A549 (cell line): ENCODE results near the gene TBC1D32.

Source experiments
- CEBPB ChIP-seq, 2 experiments: fragments of >200 bp in 1 of 2; sonication (Bioruptor Twin) in 1 of 2; formaldehyde crosslinking in 1 of 2; IDR thresholded peaks; 2 replicates each; pipeline ENCODE4 v1.6.1; 2012 to 2016
- EHMT2 ChIP-seq: fragments of 200-600 bp; sonication (generic); IDR thresholded peaks from 2 replicates; pipeline ENCODE4 v1.6.1; 2016; ENCODE audit warnings: antibody characterized with exemption, low read depth, mild to moderate bottlenecking, moderate library complexity
- POLR2A ChIP-seq: IDR thresholded peaks from 2 replicates; pipeline ENCODE4 v1.6.1; 2012; ENCODE audit warnings: mild to moderate bottlenecking, low read length
- RAD21 ChIP-seq, 2 experiments: fragments of >200 bp in 1 of 2; sonication (Bioruptor Twin) in 1 of 2; formaldehyde crosslinking in 1 of 2; IDR thresholded peaks in 1 of 2; conservative IDR thresholded peaks in 1 of 2; 2 replicates in 1 of 2; 3 replicates in 1 of 2; pipeline ENCODE4 v1.6.1; 2012 to 2018; ENCODE audit warnings: inconsistent platforms in 1 of 2
- TF ChIP-seq, protein P1 (sequence below): fragments of >200 bp; sonication (Bioruptor Twin); formaldehyde crosslinking; IDR thresholded peaks from 3 replicates; pipeline ENCODE4 v1.5.1; 2016
- TF ChIP-seq, protein P2 (sequence below): fragments of 250-450 bp; sonication (Bioruptor Pico); IDR thresholded peaks from 2 replicates; pipeline ENCODE4 v1.5.0; 2021; ENCODE audit warnings: mild to moderate bottlenecking, moderate library complexity, borderline replicate concordance
- TF ChIP-seq, protein P3 (sequence below): fragments of >200 bp; sonication (Bioruptor Twin); formaldehyde crosslinking; IDR thresholded peaks from 3 replicates; pipeline ENCODE4 v1.6.1; 2016

DNA sequence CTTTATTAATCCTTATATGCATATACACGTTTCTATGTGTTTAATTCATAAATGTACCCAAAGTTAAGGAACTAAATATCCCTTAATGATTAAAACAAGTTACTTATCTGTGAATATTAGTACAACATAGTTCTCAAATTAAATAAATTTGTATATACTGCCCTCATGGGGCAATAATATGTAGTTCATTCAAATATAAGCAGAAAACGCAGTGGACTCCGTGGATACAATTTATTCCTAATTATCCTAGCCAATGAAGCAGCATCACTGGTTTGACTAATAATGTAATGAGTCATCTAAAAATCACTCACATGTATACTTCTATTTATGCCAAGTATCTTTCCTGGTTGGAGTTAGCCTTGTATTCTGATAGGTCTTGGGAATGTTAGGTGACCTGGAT is 111.6 kb downstream of the TBC1D32 start:
- TF ChIP-seq, protein P1, sequence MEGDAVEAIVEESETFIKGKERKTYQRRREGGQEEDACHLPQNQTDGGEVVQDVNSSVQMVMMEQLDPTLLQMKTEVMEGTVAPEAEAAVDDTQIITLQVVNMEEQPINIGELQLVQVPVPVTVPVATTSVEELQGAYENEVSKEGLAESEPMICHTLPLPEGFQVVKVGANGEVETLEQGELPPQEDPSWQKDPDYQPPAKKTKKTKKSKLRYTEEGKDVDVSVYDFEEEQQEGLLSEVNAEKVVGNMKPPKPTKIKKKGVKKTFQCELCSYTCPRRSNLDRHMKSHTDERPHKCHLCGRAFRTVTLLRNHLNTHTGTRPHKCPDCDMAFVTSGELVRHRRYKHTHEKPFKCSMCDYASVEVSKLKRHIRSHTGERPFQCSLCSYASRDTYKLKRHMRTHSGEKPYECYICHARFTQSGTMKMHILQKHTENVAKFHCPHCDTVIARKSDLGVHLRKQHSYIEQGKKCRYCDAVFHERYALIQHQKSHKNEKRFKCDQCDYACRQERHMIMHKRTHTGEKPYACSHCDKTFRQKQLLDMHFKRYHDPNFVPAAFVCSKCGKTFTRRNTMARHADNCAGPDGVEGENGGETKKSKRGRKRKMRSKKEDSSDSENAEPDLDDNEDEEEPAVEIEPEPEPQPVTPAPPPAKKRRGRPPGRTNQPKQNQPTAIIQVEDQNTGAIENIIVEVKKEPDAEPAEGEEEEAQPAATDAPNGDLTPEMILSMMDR, result peak; percentile 26; the same call in 2 of the 3 replicates
- TF ChIP-seq, protein P2, sequence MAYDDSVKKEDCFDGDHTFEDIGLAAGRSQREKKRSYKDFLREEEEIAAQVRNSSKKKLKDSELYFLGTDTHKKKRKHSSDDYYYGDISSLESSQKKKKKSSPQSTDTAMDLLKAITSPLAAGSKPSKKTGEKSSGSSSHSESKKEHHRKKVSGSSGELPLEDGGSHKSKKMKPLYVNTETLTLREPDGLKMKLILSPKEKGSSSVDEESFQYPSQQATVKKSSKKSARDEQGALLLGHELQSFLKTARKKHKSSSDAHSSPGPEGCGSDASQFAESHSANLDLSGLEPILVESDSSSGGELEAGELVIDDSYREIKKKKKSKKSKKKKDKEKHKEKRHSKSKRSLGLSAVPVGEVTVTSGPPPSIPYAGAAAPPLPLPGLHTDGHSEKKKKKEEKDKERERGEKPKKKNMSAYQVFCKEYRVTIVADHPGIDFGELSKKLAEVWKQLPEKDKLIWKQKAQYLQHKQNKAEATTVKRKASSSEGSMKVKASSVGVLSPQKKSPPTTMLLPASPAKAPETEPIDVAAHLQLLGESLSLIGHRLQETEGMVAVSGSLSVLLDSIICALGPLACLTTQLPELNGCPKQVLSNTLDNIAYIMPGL (CRISPR knock-in tag), result no peak
- TF ChIP-seq EHMT2, result no peak
- no peak for TF ChIP-seq CEBPB (IDR thresholded peaks at IDR 0.05)
- TF ChIP-seq RAD21 (conservative IDR thresholded peaks at IDR 0.05 in 1 of 2, IDR thresholded peaks at IDR 0.05 in 1 of 2), result peak; percentile 26 to 34; a peak in 2 of 5 replicates
- no peak for TF ChIP-seq POLR2A
- TF ChIP-seq, protein P3, sequence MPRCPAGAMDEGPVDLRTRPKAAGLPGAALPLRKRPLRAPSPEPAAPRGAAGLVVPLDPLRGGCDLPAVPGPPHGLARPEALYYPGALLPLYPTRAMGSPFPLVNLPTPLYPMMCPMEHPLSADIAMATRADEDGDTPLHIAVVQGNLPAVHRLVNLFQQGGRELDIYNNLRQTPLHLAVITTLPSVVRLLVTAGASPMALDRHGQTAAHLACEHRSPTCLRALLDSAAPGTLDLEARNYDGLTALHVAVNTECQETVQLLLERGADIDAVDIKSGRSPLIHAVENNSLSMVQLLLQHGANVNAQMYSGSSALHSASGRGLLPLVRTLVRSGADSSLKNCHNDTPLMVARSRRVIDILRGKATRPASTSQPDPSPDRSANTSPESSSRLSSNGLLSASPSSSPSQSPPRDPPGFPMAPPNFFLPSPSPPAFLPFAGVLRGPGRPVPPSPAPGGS, result no peak
